ENCODE data around the gene IP6K3.

Gene IP6K3

GRCh38 chr6:33755070-33755869, 8.6 kb upstream of the IP6K3 start:
- Mint-ChIP-seq H3K4me1 (no peaks in the 10 kb centered on the region), H3K27me3 (no peaks in the 10 kb centered on the region), H3K4me3 (no peak overlapping the region), H3K27ac (no peak overlapping the region), H3K9me3 (no peaks in the 10 kb centered on the region)
- DNase-seq, result no peak
- no peak for ATAC-seq

GRCh38 chr6:33754222-33754621, 7.5 kb upstream of the IP6K3 start:
- DNase-seq (no peak), ATAC-seq (no peak)
- Mint-ChIP-seq H3K9me3 (no peaks in the 10 kb centered on the region), H3K27me3 (no peaks in the 10 kb centered on the region), H3K4me1 (no peaks in the 10 kb centered on the region), H3K4me3 (no peak overlapping the region), H3K27ac (no peak overlapping the region)

- no peak for DNase-seq
- Mint-ChIP-seq H3K27ac (no peak overlapping the region), H3K4me3 (no peak overlapping the region), H3K27me3 (no peaks in the 10 kb centered on the region), H3K4me1 (no peaks in the 10 kb centered on the region), H3K9me3 (no peaks in the 10 kb centered on the region)
- ATAC-seq, result no peak
These were observed 5.9 kb upstream of the IP6K3 start for GRCh38 chr6:33752646-33753015.

GRCh38 chr6:33751771-33752645, 5.3 kb upstream of the IP6K3 start:
- Mint-ChIP-seq H3K4me1 (no peaks in the 10 kb centered on the region), H3K9me3 (no peaks in the 10 kb centered on the region), H3K27me3 (no peaks in the 10 kb centered on the region), H3K4me3 (no peak overlapping the region), H3K27ac (peak overlapping the region in 1 of 2 donors; percentile 15)
- ATAC-seq (no peak), DNase-seq (no peak)

GRCh38 chr6:33750244-33750991, 3.7 kb upstream of the IP6K3 start:
- ATAC-seq, result no peak
- no peaks in the 10 kb centered on the region for H3K4me1 Mint-ChIP-seq
- H3K27me3 Mint-ChIP-seq, result no peaks in the 10 kb centered on the region
- no peak overlapping the region for H3K4me3 Mint-ChIP-seq
- H3K9me3 Mint-ChIP-seq, result no peaks in the 10 kb centered on the region
- no peak for DNase-seq
- peak overlapping the region in 1 of 2 donors; percentile 21 for H3K27ac Mint-ChIP-seq

GRCh38 chr6:33749401-33749800, 2.7 kb upstream of the IP6K3 start:
- Mint-ChIP-seq H3K27me3 (no peaks in the 10 kb centered on the region), H3K9me3 (no peaks in the 10 kb centered on the region), H3K4me1 (no peaks in the 10 kb centered on the region), H3K4me3 (no peak overlapping the region), H3K27ac (no peak overlapping the region)
- no peak for ATAC-seq
- no peak for DNase-seq

GRCh38 chr6:33748841-33749240, 2.1 kb upstream of the IP6K3 start:
- Mint-ChIP-seq H3K4me3 (no peak overlapping the region), H3K4me1 (no peaks in the 10 kb centered on the region), H3K27ac (no peak overlapping the region), H3K9me3 (no peaks in the 10 kb centered on the region), H3K27me3 (no peaks in the 10 kb centered on the region)
- DNase-seq, result no peak
- no peak for ATAC-seq

GRCh38 chr6:33747823-33748222, 1.1 kb upstream of the IP6K3 start:
- ATAC-seq (no peak), DNase-seq (no peak)
- Mint-ChIP-seq H3K27me3 (peaks cover 7% of the 10 kb centered on the region), H3K27ac (no peak overlapping the region), H3K4me1 (no peaks in the 10 kb centered on the region), H3K9me3 (no peaks in the 10 kb centered on the region), H3K4me3 (no peak overlapping the region)

GRCh38 chr6:33746036-33746600, 587 bp downstream of the IP6K3 start:
- DNase-seq (no peak), ATAC-seq (no peak)
- no peak overlapping the region for H3K4me3 Mint-ChIP-seq
- H3K4me1 Mint-ChIP-seq, result no peaks in the 10 kb centered on the region
- peaks cover 13% of the 10 kb centered on the region for H3K27me3 Mint-ChIP-seq
- H3K9me3 Mint-ChIP-seq, result no peaks in the 10 kb centered on the region
- H3K27ac Mint-ChIP-seq, result no peak overlapping the region

- no peak for ATAC-seq
- no peak overlapping the region for H3K27ac Mint-ChIP-seq
These were observed 1.2 kb downstream of the IP6K3 start for GRCh38 chr6:33745548-33745947.

GRCh38 chr6:33744895-33745546, 1.7 kb downstream of the IP6K3 start:
- H3K27me3 Mint-ChIP-seq, result peaks cover 13% of the 10 kb centered on the region
- no peak for ATAC-seq

More at GRCh38 chr6:33745548-33745947, 1.2 kb downstream of the IP6K3 start:
- Mint-ChIP-seq H3K9me3 (no peaks in the 10 kb centered on the region), H3K4me3 (no peak overlapping the region), H3K27me3 (peaks cover 13% of the 10 kb centered on the region), H3K4me1 (no peaks in the 10 kb centered on the region)
- DNase-seq, result no peak

GRCh38 chr6:33744001-33744848, 2.5 kb downstream of the IP6K3 start:
- DNase-seq, result peak; percentile 68 to 71
- Mint-ChIP-seq H3K9me3 (no peaks in the 10 kb centered on the region), H3K27ac (no peak overlapping the region)

More at GRCh38 chr6:33744895-33745546, 1.7 kb downstream of the IP6K3 start:
- Mint-ChIP-seq H3K9me3 (no peaks in the 10 kb centered on the region), H3K4me3 (no peak overlapping the region), H3K27ac (peak overlapping the region in 1 of 2 donors; percentile 46), H3K4me1 (no peaks in the 10 kb centered on the region)
- DNase-seq, result no peak

GRCh38 chr6:33742837-33743236, 3.9 kb downstream of the IP6K3 start:
- Mint-ChIP-seq H3K27ac (no peak overlapping the region), H3K4me1 (no peaks in the 10 kb centered on the region), H3K4me3 (no peak overlapping the region), H3K9me3 (no peaks in the 10 kb centered on the region), H3K27me3 (peaks cover 13% of the 10 kb centered on the region)
- ATAC-seq (no peak), DNase-seq (no peak)

More at GRCh38 chr6:33744001-33744848, 2.5 kb downstream of the IP6K3 start:
- Mint-ChIP-seq H3K4me1 (no peaks in the 10 kb centered on the region), H3K27me3 (peaks cover 13% of the 10 kb centered on the region), H3K4me3 (no peak overlapping the region)
- ATAC-seq, result peak; percentile 80

- no peak overlapping the region for H3K4me3 Mint-ChIP-seq
- peaks cover 13% of the 10 kb centered on the region for H3K27me3 Mint-ChIP-seq
- H3K27ac Mint-ChIP-seq, result no peak overlapping the region
- no peak for ATAC-seq
- DNase-seq, result no peak
- no peaks in the 10 kb centered on the region for H3K9me3 Mint-ChIP-seq
- no peaks in the 10 kb centered on the region for H3K4me1 Mint-ChIP-seq
These were observed 4.6 kb downstream of the IP6K3 start for GRCh38 chr6:33742092-33742491.

Data from stimulated activated naive CD8-positive, alpha-beta T cell treated with anti-CD3 and anti-CD28 coated beads, Interleukin-15, amount 100 ng/mL, for 72 hours (primary cell).